HL-60 (cell line): ENCODE data around the gene SHOC2.

Experiments
- DNase-seq, 2 experiments: peaks; one replicate each; pipeline ENCODE4 v3.0.0-alpha.2; 2010 to 2020; ENCODE audit warnings: low read depth in 1 of 2, low spot score in 1 of 2
- H3K27ac ChIP-seq: fragments of 250-450 bp; sonication (Bioruptor Pico); replicated peaks from 2 replicates; pipeline ENCODE4 v1.5.1; 2020; ENCODE audit warnings: mild to moderate bottlenecking, moderate library complexity
- H3K27me3 ChIP-seq: fragments of 250-450 bp; sonication (Bioruptor Pico); 2 replicates; pipeline ENCODE4 v1.5.1; 2021; ENCODE audit warnings: mild to moderate bottlenecking, moderate library complexity; ENCODE audit not compliant: insufficient read depth, poor library complexity, severe bottlenecking
- H3K4me3 ChIP-seq: replicated peaks from 2 replicates; pipeline ENCODE4 v1.5.1; 2011; ENCODE audit warnings: mild to moderate bottlenecking, control low read depth, low read length; ENCODE audit not compliant: insufficient read depth
- GABPA ChIP-seq: IDR thresholded peaks from 2 replicates; pipeline ENCODE4 v1.6.1; 2012; ENCODE audit warnings: low read depth
- POLR2AphosphoS5 ChIP-seq: IDR thresholded peaks from 2 replicates; pipeline ENCODE4 v1.6.1; 2012; ENCODE audit warnings: low read depth
- SPI1 ChIP-seq: IDR thresholded peaks from 2 replicates; pipeline ENCODE4 v1.6.1; 2012; ENCODE audit warnings: low read depth, mild to moderate bottlenecking, borderline replicate concordance
- TF ChIP-seq, protein P1 (sequence below): IDR thresholded peaks from 2 replicates; pipeline ENCODE4 v1.6.1; 2012; ENCODE audit warnings: low read depth; ENCODE audit not compliant: insufficient replicate concordance
- TF ChIP-seq, protein P2 (sequence below): IDR thresholded peaks from one replicate; pipeline ENCODE4 v1.5.1; 2011; ENCODE audit warnings: low read length, control low read depth, inconsistent platforms; ENCODE audit not compliant: insufficient read depth

SHOC2 gene

DNA sequence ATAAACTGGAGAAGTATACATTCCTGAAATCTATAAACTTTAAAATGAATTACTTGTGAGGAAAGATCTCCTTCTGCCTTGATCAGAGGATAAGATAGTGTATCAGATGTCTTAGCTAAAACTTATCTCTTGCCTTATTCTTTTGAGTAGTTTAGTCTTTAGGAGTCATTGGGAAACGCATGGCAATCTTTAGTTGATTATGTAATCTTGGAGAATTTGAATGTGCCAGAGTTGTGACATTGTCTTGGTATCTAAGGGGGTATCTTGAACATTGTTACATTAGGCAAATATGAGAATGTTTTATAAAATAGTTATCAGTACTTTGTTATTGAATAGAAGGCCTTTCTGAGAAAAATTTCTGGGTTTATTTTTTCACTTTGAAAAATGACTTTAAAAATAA is 95.8 kb downstream of the SHOC2 start:
- Histone ChIP-seq H3K4me3 (no peak overlapping the region), H3K27me3 (no peaks in the 10 kb centered on the region), H3K27ac (no peak overlapping the region; the same call in 1 of the 2 replicates)
- no peak for DNase-seq
- TF ChIP-seq, protein P1, sequence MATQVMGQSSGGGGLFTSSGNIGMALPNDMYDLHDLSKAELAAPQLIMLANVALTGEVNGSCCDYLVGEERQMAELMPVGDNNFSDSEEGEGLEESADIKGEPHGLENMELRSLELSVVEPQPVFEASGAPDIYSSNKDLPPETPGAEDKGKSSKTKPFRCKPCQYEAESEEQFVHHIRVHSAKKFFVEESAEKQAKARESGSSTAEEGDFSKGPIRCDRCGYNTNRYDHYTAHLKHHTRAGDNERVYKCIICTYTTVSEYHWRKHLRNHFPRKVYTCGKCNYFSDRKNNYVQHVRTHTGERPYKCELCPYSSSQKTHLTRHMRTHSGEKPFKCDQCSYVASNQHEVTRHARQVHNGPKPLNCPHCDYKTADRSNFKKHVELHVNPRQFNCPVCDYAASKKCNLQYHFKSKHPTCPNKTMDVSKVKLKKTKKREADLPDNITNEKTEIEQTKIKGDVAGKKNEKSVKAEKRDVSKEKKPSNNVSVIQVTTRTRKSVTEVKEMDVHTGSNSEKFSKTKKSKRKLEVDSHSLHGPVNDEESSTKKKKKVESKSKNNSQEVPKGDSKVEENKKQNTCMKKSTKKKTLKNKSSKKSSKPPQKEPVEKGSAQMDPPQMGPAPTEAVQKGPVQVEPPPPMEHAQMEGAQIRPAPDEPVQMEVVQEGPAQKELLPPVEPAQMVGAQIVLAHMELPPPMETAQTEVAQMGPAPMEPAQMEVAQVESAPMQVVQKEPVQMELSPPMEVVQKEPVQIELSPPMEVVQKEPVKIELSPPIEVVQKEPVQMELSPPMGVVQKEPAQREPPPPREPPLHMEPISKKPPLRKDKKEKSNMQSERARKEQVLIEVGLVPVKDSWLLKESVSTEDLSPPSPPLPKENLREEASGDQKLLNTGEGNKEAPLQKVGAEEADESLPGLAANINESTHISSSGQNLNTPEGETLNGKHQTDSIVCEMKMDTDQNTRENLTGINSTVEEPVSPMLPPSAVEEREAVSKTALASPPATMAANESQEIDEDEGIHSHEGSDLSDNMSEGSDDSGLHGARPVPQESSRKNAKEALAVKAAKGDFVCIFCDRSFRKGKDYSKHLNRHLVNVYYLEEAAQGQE, result no peak
- no peak for TF ChIP-seq SPI1
- no peak for TF ChIP-seq GABPA
- TF ChIP-seq, protein P2, sequence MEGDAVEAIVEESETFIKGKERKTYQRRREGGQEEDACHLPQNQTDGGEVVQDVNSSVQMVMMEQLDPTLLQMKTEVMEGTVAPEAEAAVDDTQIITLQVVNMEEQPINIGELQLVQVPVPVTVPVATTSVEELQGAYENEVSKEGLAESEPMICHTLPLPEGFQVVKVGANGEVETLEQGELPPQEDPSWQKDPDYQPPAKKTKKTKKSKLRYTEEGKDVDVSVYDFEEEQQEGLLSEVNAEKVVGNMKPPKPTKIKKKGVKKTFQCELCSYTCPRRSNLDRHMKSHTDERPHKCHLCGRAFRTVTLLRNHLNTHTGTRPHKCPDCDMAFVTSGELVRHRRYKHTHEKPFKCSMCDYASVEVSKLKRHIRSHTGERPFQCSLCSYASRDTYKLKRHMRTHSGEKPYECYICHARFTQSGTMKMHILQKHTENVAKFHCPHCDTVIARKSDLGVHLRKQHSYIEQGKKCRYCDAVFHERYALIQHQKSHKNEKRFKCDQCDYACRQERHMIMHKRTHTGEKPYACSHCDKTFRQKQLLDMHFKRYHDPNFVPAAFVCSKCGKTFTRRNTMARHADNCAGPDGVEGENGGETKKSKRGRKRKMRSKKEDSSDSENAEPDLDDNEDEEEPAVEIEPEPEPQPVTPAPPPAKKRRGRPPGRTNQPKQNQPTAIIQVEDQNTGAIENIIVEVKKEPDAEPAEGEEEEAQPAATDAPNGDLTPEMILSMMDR, result no peak
- no peak for TF ChIP-seq POLR2AphosphoS5

DNA sequence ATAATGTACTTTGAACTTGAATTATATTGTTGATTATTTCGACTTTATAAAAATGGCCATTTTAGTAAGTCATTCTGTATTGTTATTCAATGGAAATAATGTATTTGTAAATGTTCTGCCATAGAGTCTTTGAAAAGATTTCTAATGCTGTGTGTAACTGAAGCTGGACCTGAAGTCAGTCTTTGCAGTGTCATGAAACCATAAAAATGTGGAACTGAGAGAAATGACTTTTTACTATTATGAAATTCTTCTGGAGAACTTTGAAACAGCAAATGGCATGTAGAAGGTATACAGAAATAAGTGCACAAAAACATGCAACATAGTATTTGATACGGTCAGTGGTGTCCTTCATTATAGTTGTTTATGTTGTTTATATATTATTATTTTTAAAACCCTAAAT is 97.7 kb downstream of the SHOC2 start:
- H3K27me3 ChIP-seq, result no peaks in the 10 kb centered on the region
- DNase-seq, result peak in 1 of 2 experiments; percentile 24
- H3K27ac ChIP-seq, result no peak overlapping the region
- H3K4me3 ChIP-seq, result no peak overlapping the region
- TF ChIP-seq POLR2AphosphoS5 (no peak), SPI1 (peak; percentile 50; the same call in 1 of the 2 replicates)

DNA sequence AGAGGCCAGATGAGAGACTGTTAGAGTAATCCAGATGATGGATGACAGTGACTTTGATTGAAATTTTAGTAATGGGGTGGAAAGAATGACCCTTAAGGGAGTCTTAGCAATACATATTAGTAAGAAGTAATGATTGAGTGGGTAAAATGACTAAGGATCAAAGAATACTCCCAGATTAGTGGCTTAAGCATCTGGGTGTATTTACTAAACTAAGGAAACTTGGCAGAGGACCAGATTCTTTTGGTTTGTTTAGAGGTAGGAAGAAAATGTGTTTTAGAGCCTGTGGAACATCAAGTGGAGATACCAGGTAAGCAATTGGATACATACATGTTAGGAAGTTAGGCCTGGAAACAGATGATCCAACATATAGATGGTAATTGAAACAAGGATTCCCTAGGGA is 98.6 kb downstream of the SHOC2 start:
- no peak for DNase-seq
- no peaks in the 10 kb centered on the region for H3K27me3 ChIP-seq

DNA sequence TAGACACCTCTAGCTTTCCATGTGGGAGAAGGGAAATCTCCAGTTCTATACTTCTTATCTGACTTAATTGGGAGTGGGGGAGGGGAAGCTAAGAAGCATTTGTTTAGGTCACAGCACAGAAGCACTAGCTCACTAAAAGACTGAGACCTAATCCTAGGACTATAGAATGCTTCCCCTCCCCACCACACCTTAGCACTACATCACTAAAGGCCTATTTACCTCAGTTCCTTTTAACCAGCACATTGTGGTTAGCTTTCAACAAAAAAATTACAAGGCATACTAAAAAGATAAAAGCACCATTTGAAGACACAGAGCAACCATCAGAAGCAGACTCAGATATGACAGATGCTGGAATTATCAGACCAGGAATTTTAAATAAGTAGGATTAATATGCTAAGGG is 103.7 kb downstream of the SHOC2 start:
- Histone ChIP-seq H3K27ac (no peak overlapping the region), H3K4me3 (no peak overlapping the region), H3K27me3 (no peaks in the 10 kb centered on the region)
- TF ChIP-seq, protein P1, result no peak
- TF ChIP-seq POLR2AphosphoS5 (no peak), GABPA (no peak), SPI1 (no peak)
- TF ChIP-seq, protein P2, result no peak
- DNase-seq, result no peak

More for the DNA sequence above, 98.6 kb downstream of the SHOC2 start:
- no peak overlapping the region for H3K4me3 ChIP-seq
- TF ChIP-seq, protein P2, result no peak
- no peak overlapping the region for H3K27ac ChIP-seq
